ENCODE data around the gene ISLR2.
"Not testable (repeated sequence)": the region's sequence is repeated elsewhere in the genome, so short reads cannot be mapped to it uniquely, and the experiment has no call there.

DNA sequence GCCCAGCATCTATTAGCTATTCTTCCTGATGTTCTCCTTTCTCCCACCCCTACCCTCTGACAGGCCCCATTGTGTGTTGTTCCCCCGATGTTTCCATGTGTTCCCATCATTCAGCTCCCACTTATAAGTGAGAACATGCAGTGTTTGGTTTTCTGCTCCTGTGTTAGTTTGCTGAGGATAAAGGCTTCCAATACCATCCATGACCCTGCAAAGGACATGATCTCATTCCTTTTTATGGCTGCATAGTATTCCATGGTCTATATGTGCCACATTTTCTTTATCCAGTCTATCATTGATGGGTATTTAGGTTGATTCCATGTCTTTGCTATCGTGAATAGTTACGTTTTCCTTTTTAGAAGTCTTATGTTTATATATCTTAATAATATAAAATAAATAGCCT is 30.0 kb downstream of the ISLR2 start:
- TF ChIP-seq, protein P1, sequence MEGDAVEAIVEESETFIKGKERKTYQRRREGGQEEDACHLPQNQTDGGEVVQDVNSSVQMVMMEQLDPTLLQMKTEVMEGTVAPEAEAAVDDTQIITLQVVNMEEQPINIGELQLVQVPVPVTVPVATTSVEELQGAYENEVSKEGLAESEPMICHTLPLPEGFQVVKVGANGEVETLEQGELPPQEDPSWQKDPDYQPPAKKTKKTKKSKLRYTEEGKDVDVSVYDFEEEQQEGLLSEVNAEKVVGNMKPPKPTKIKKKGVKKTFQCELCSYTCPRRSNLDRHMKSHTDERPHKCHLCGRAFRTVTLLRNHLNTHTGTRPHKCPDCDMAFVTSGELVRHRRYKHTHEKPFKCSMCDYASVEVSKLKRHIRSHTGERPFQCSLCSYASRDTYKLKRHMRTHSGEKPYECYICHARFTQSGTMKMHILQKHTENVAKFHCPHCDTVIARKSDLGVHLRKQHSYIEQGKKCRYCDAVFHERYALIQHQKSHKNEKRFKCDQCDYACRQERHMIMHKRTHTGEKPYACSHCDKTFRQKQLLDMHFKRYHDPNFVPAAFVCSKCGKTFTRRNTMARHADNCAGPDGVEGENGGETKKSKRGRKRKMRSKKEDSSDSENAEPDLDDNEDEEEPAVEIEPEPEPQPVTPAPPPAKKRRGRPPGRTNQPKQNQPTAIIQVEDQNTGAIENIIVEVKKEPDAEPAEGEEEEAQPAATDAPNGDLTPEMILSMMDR (IDR thresholded peaks at IDR 0.05): not testable (repeated sequence)
- TF ChIP-seq EZH2phosphoT487, EZH2 (IDR thresholded peaks at IDR 0.05): not testable (repeated sequence)

All from neural progenitor cell (in vitro differentiated cells).